ENCODE measurements around the gene APOM.

APOM gene

GRCh38 chr6:31680226-31681134, 24.8 kb downstream of the APOM start, which contains the start of gene LY6G5C (continued):
- TF ChIP-seq, protein P1, sequence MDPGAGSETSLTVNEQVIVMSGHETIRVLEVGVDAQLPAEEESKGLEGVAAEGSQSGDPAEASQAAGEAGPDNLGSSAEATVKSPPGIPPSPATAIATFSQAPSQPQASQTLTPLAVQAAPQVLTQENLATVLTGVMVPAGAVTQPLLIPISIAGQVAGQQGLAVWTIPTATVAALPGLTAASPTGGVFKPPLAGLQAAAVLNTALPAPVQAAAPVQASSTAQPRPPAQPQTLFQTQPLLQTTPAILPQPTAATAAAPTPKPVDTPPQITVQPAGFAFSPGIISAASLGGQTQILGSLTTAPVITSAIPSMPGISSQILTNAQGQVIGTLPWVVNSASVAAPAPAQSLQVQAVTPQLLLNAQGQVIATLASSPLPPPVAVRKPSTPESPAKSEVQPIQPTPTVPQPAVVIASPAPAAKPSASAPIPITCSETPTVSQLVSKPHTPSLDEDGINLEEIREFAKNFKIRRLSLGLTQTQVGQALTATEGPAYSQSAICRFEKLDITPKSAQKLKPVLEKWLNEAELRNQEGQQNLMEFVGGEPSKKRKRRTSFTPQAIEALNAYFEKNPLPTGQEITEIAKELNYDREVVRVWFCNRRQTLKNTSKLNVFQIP (CRISPR knock-in tag; IDR thresholded peaks at IDR 0.05; ENCODE audit: borderline replicate concordance, low read depth) = no peak

DNA sequence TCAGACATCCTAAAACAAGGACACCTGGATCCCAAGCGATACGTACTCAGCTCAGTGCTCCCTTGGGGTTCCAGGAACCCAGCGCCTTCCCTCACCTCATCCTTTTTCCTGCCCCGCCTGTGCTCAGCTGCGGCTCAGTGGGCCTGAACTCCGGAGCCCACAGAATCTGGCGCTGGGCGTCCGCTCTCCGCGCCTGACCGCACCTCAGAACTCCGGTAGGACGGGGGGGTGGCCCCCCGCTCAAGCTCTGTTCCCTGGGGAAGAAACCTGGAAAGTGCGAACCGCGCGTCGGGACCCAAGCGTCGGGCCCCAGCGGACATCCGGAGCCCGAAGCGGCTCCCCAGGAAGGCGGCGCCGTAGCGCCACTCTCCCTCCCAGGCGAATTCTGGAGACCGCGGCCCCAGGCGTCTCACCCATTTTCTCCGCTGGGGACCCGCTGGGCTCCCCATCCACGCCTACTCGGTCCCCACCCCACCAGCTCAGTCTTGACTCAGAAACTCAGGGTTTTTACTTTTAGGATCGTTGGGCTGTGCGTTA, 25.5 kb downstream of the APOM start:
- ATAC-seq = peak; percentile 24
- TF ChIP-seq, protein P1 (CRISPR knock-in tag; IDR thresholded peaks at IDR 0.05; ENCODE audit: borderline replicate concordance, low read depth) = no peak
- TF ChIP-seq GLIS3 (CRISPR knock-in tag; IDR thresholded peaks at IDR 0.05) (no peak), ARNTL (CRISPR knock-in tag; IDR thresholded peaks at IDR 0.05; ENCODE audit: borderline replicate concordance, low read depth) (no peak), TCF4 (CRISPR knock-in tag; IDR thresholded peaks at IDR 0.05; ENCODE audit: borderline replicate concordance) (no peak)

GRCh38 chr6:31683591-31683990, 27.9 kb downstream of the APOM start:
- TF ChIP-seq ZFP3 (CRISPR knock-in tag; IDR thresholded peaks at IDR 0.05) = no peak
- no peak for ATAC-seq

- TF ChIP-seq CSRNP3 (CRISPR knock-in tag; IDR thresholded peaks at IDR 0.05) (no peak), ZFP3 (CRISPR knock-in tag; IDR thresholded peaks at IDR 0.05) (no peak), CSDC2 (CRISPR knock-in tag; IDR thresholded peaks at IDR 0.05) (no peak)
- no peak for ATAC-seq
Measured at GRCh38 chr6:31686483-31686882, 30.8 kb downstream of the APOM start.

DNA sequence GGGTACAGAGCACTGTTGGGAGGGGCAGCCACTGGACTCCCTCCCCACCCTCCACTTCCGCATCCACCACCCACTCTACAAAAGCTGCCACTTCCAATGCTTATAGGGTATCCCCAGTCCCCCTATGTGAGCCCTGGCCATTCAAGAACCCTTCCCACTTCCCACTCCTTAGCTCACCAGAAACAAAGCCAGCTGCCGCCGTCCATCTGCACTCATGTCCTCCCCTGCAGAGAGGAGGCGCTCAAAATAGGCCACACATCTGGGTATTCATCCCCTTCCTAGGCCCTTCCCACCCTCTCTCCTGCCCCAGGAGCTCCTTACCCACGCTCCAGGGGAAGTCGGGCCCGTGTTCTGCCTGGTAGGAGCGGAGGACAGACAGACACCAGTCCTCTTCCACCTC, 31.6 kb downstream of the APOM start:
- TF ChIP-seq ZNF70 (CRISPR knock-in tag; IDR thresholded peaks at IDR 0.05) (no peak), TCF4 (CRISPR knock-in tag; IDR thresholded peaks at IDR 0.05; ENCODE audit: borderline replicate concordance) (no peak), GLIS3 (CRISPR knock-in tag; IDR thresholded peaks at IDR 0.05) (no peak), TOX (CRISPR knock-in tag; IDR thresholded peaks at IDR 0.05; ENCODE audit: borderline replicate concordance) (no peak), ARNTL (CRISPR knock-in tag; IDR thresholded peaks at IDR 0.05; ENCODE audit: borderline replicate concordance, low read depth) (no peak), ZFP30 (CRISPR knock-in tag; IDR thresholded peaks at IDR 0.05) (no peak), ZNF8 (CRISPR knock-in tag; IDR thresholded peaks at IDR 0.05) (no peak), ZC3H10 (CRISPR knock-in tag; IDR thresholded peaks at IDR 0.05) (no peak), CSDC2 (CRISPR knock-in tag; IDR thresholded peaks at IDR 0.05) (no peak)
- TF ChIP-seq, protein P1 (CRISPR knock-in tag; IDR thresholded peaks at IDR 0.05; ENCODE audit: borderline replicate concordance, low read depth) = no peak
- ATAC-seq = no peak

DNA sequence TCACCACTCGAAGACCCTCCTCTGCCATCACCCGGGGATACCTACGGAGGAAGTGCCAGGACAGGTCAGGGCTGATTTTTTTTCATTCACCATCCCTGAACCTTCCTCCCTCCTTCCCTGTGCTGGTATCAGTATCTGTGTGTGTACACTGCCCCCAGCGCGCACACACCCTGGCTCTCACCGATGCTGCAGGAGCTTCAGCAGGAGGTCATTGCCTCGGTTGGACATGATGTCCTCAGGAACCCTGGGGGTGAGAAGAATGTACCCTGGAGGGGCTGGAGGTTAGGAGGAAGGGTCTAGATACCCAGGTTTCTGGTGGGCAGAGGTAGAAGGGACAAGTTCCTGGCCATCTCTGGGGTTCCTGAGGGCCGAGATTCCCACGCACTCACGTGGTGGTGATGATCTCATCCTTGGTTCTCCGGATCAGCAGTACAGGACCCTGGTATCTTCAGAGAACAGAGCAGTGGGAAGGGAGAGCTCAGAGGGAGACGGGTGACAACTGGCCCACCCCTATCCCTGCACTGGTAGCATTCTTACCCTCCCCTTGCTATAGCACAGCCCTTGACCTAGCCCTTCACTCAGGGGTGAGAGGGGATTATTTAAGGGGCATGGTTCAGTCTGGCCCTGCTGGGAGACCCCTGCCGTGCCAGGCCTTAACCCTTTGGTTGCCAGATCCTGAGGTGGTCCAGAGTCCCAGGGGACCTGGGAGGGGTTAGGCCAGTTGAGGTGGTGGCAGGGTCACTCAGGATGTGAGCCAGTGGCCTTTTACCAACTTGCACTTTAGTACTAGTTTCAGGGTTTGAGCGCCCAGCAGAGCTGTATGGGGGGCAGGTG, 32.4 kb downstream of the APOM start:
- ATAC-seq = no peak
- TF ChIP-seq ZNF565 (CRISPR knock-in tag; conservative IDR thresholded peaks at IDR 0.05; ENCODE audit: low read depth) (no peak), ARNTL (CRISPR knock-in tag; IDR thresholded peaks at IDR 0.05; ENCODE audit: borderline replicate concordance, low read depth) (no peak), TOX (CRISPR knock-in tag; IDR thresholded peaks at IDR 0.05; ENCODE audit: borderline replicate concordance) (no peak), CREB5 (CRISPR knock-in tag; IDR thresholded peaks at IDR 0.05; ENCODE audit: low read depth) (no peak), TCF4 (CRISPR knock-in tag; IDR thresholded peaks at IDR 0.05; ENCODE audit: borderline replicate concordance) (no peak)

All from SK-N-SH treated with all-trans-retinoic acid at 6 μM for 48 hours (cell line).